ENCODE data around the gene SYT8.

GRCh38 chr11:1812274-1812673 is 22.5 kb upstream of the SYT8 start:
- TF ChIP-seq POLR2A (IDR thresholded peaks at IDR 0.05) (no peak), POLR2AphosphoS5 (IDR thresholded peaks at IDR 0.05) (no peak), EP300 (IDR thresholded peaks at IDR 0.05; ENCODE audit: low read depth) (no peak)
- TF ChIP-seq, protein P1, sequence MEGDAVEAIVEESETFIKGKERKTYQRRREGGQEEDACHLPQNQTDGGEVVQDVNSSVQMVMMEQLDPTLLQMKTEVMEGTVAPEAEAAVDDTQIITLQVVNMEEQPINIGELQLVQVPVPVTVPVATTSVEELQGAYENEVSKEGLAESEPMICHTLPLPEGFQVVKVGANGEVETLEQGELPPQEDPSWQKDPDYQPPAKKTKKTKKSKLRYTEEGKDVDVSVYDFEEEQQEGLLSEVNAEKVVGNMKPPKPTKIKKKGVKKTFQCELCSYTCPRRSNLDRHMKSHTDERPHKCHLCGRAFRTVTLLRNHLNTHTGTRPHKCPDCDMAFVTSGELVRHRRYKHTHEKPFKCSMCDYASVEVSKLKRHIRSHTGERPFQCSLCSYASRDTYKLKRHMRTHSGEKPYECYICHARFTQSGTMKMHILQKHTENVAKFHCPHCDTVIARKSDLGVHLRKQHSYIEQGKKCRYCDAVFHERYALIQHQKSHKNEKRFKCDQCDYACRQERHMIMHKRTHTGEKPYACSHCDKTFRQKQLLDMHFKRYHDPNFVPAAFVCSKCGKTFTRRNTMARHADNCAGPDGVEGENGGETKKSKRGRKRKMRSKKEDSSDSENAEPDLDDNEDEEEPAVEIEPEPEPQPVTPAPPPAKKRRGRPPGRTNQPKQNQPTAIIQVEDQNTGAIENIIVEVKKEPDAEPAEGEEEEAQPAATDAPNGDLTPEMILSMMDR (IDR thresholded peaks at IDR 0.05): no peak

All from transverse colon (tissue), 4 donors.